Bone marrow (tissue), 2 donors: ENCODE data around the gene EEF2.
A peak's percentile ranks its signal among the peaks of the same experiment; 100 is the strongest.
"Not testable (repeated sequence)": the region's sequence is repeated elsewhere in the genome, so short reads cannot be mapped to it uniquely, and the experiment has no call there.

Experiments
- DNase-seq, 2 donors: peaks; one replicate each; lab custom pipeline; 2025; lab: John Stamatoyannopoulos, UW

EEF2 gene

GRCh38 chr19:4014541-4015491 lies 29.6 kb upstream of the EEF2 start:
- no peak for DNase-seq

GRCh38 chr19:4013886-4014540 lies 28.8 kb upstream of the EEF2 start:
- DNase-seq = no peak

GRCh38 chr19:4012975-4013634 lies 27.8 kb upstream of the EEF2 start:
- DNase-seq = no peak

- no peak for DNase-seq
These were observed 27.1 kb upstream of the EEF2 start for GRCh38 chr19:4012092-4012974.

- DNase-seq = not testable (repeated sequence)
These were observed 26.2 kb upstream of the EEF2 start for GRCh38 chr19:4011430-4011829.

- DNase-seq = no peak
These were observed 25.5 kb upstream of the EEF2 start for GRCh38 chr19:4010808-4011110.

GRCh38 chr19:4009990-4010807 lies 24.9 kb upstream of the EEF2 start:
- DNase-seq = no peak

GRCh38 chr19:4007836-4008539 lies 22.7 kb upstream of the EEF2 start:
- no peak for DNase-seq

- DNase-seq = peak; percentile 75 to 90
These were observed 22.0 kb upstream of the EEF2 start, which contains the start of gene PIAS4 for GRCh38 chr19:4007021-4007835. PIAS4 (plus strand) TSS chr19:4007736; CDS start chr19:4007761, 25 bp downstream.

GRCh38 chr19:4005436-4005835 lies 20.2 kb upstream of the EEF2 start:
- DNase-seq = not testable (repeated sequence)

GRCh38 chr19:4000798-4001197 lies 15.5 kb upstream of the EEF2 start:
- DNase-seq = not testable (repeated sequence)

- not testable (repeated sequence) for DNase-seq
These were observed 13.6 kb upstream of the EEF2 start for GRCh38 chr19:3998667-3999412.

GRCh38 chr19:3995607-3996006 lies 10.3 kb upstream of the EEF2 start:
- no peak for DNase-seq

- no peak for DNase-seq
These were observed 5.5 kb upstream of the EEF2 start for GRCh38 chr19:3990815-3991117.

GRCh38 chr19:3987619-3988371 lies 2.5 kb upstream of the EEF2 start:
- DNase-seq = peak; percentile 36 to 79

- DNase-seq = peak in 1 of 2 donors; percentile 67
These were observed 1.2 kb upstream of the EEF2 start for GRCh38 chr19:3986260-3987041.

- no peak for DNase-seq
These were observed 488 bp upstream of the EEF2 start for GRCh38 chr19:3985643-3986259.
